H1 (cell line): Measurements from ENCODE around the gene IZUMO2.

ENCODE experiments used
- CREB1 ChIP-seq: IDR thresholded peaks from 2 replicates; pipeline ENCODE4 v1.6.1; 2012; ENCODE audit warnings: inconsistent platforms
- EZH2 ChIP-seq: fragments of 200-600 bp; sonication (generic); IDR thresholded peaks from 2 replicates; pipeline ENCODE4 v1.7.1; 2012; ENCODE audit warnings: low read depth, mild to moderate bottlenecking, moderate library complexity, low read length, inconsistent platforms; ENCODE audit not compliant: severe bottlenecking
- POLR2A ChIP-seq, 2 experiments: IDR thresholded peaks; 1 replicate in 1 of 2; 2 replicates in 1 of 2; pipeline ENCODE4 v1.6.1; 2011; ENCODE audit warnings: low read depth in 2 of 2, low read length in 2 of 2, mild to moderate bottlenecking in 2 of 2; ENCODE audit errors: control extremely low read depth in 1 of 2
- POLR2AphosphoS5 ChIP-seq: IDR thresholded peaks from 2 replicates; pipeline ENCODE4 v1.6.1; 2011; ENCODE audit warnings: low read depth, low read length
- SIRT6 ChIP-seq: IDR thresholded peaks from one replicate; pipeline ENCODE4 v1.7.1; 2012; ENCODE audit warnings: low read length, inconsistent platforms
- SIX5 ChIP-seq: IDR thresholded peaks from 2 replicates; pipeline ENCODE4 v1.6.1; 2011; ENCODE audit warnings: mild to moderate bottlenecking, low read depth, low read length
- YY1 ChIP-seq: IDR thresholded peaks from 2 replicates; pipeline ENCODE4 v1.6.1; 2011; ENCODE audit warnings: low read depth, mild to moderate bottlenecking, low read length
- ZNF274 ChIP-seq: IDR thresholded peaks from 2 replicates; pipeline ENCODE4 v1.7.0; 2012; ENCODE audit warnings: low read length, borderline replicate concordance; ENCODE audit errors: extremely low read depth
- TF ChIP-seq, protein P1 (sequence below), 3 experiments: IDR thresholded peaks; 1 replicate in 2 of 3; 2 replicates in 1 of 3; pipeline versions ENCODE4 v1.5.1 to v1.6.1; 2011; ENCODE audit warnings: low read length in 3 of 3, mild to moderate bottlenecking in 3 of 3, inconsistent platforms in 2 of 3, low read depth in 1 of 3, moderate library complexity in 1 of 3; ENCODE audit not compliant: insufficient read depth in 1 of 3; ENCODE audit errors: control extremely low read depth in 1 of 3

DNA sequence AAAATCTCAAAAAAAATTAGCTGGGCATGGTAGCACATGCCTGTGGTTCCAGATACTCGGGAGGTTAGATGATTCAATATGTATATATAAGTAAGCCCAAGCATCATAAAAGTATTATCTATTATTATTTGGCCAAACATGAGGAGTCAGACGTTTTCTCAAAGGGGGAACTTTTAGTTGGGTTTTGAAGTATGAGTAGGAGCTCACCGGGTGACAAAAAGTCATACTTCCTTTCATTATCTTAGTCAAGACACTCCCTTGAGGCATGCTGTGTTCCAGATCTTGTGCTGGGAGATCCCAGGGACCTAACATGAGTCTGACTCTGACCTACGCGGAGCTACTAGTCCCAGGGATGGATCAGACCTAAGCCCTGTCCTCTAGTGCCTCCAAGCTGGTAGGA, 32.1 kb upstream of the IZUMO2 start:
- TF ChIP-seq POLR2A (IDR thresholded peaks at IDR 0.05; ENCODE audit: control extremely low read depth in 1 of 2, low read depth in 2 of 2, low read length in 2 of 2) (no peak), SIRT6 (no peak), ZNF274 (no peak), CREB1 (no peak), EZH2 (no peak), SIX5 (no peak), POLR2AphosphoS5 (no peak), YY1 (no peak)
- TF ChIP-seq, protein P1, sequence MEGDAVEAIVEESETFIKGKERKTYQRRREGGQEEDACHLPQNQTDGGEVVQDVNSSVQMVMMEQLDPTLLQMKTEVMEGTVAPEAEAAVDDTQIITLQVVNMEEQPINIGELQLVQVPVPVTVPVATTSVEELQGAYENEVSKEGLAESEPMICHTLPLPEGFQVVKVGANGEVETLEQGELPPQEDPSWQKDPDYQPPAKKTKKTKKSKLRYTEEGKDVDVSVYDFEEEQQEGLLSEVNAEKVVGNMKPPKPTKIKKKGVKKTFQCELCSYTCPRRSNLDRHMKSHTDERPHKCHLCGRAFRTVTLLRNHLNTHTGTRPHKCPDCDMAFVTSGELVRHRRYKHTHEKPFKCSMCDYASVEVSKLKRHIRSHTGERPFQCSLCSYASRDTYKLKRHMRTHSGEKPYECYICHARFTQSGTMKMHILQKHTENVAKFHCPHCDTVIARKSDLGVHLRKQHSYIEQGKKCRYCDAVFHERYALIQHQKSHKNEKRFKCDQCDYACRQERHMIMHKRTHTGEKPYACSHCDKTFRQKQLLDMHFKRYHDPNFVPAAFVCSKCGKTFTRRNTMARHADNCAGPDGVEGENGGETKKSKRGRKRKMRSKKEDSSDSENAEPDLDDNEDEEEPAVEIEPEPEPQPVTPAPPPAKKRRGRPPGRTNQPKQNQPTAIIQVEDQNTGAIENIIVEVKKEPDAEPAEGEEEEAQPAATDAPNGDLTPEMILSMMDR (IDR thresholded peaks at IDR 0.05; ENCODE audit: control extremely low read depth in 1 of 3, insufficient read depth in 1 of 3, low read depth in 1 of 3, low read length in 3 of 3), result no peak
